GM04503 (cell line): ENCODE measurements around the gene ATP2A2.
"Not testable (repeated sequence)": the region's sequence is repeated elsewhere in the genome, so short reads cannot be mapped to it uniquely, and the experiment has no call there.

Source experiments
- DNase-seq: peaks from one replicate; pipeline ENCODE4 v3.0.0-alpha.2; 2012; ENCODE audit warnings: low read depth

The ATP2A2 gene

DNA sequence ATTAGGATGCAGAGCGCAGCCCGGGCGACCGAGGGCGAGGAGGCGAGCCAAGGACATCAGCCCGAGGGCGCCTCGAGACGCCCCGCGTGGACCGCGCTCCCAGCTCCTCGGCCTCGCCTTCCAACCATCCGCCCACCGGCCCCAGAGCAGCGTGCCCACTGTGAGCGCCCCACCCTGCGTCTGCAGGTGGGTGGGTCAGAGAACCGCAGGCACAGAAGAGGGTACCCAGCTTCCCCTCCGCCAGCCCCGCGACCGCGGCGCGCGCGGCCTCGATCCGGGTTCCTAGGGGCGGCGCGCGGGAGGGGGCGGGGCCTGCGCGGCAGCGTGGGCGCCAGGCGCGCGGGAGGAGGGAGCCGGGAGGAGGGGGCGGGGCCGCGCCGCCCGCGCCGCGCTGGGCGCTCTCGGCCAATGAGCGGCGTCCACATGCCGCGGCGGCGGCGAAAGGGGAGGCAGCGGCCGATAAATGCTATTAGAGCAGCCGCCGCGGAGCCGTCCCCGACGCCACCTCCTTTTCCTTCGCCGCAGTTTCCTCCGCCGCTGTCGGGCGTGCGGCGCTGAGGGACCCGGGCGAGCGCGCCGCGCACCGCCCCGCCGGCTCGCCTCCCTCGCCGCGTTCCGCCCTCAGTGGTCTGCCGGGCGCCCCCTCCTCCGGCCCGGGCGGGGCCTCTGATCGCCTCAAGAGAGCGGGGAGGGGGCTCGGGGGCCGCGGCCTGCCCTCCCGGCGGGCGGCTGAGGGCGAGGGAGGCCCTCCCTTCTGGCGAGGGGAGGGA, at the start of gene ATP2A2:
Gene ATP2A2 (plus strand): TSS at position 469 of the 770 bp plus-strand sequence. CDS start 543 bp downstream, outside the sequence.
- no peak for DNase-seq

DNA sequence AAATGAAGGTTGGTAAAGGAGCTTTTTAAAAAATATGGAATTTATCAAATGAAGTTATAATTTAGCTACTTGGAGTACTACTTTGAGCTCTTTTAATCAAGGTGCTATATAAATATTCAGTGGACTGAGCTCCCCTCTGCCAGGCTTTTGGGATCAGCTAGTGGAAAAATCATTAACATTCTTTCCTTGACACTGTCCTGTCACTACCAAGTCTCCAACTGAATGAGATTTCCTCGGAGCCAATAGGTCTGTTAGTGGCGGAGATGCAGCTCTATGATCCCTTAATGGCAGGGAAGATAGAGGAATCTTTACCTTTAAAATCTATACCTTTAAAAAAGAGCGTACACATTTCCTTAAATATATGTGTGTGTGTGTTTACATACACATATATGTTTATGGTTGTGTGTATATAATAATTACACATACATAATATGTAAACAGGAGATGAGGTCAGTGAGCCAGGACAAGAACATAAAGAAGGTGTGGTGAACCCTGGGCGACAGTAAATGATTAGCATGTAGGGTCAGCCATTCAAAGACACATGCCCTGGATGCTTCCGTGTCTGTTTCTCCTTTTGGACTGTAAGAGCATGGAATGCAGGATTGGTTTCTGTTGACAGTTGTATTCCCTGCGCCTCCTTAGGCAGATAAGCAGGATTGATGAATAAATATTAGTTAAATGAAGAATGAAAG, 47.7 kb upstream of the ATP2A2 start:
- no peak for DNase-seq

DNA sequence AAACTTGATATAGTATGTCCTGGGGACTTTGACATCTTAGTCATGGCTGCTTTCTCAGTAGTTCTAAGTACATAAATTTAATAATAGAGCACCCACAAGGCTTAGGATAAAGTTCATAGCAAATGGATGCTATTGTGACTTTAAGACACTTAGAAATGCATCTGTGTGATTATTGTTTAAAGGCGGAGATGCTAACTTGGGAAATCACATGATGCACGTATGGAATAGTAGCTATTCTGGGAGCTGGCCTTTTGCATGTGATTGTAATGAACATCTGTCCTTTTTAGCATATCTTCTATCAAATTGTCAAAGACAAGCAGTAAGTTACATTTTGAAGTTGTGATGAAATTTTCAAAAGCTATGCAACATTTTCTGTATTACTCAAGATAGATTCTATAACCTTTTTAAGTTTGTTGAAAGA, 46.7 kb upstream of the ATP2A2 start:
- DNase-seq = no peak

DNA sequence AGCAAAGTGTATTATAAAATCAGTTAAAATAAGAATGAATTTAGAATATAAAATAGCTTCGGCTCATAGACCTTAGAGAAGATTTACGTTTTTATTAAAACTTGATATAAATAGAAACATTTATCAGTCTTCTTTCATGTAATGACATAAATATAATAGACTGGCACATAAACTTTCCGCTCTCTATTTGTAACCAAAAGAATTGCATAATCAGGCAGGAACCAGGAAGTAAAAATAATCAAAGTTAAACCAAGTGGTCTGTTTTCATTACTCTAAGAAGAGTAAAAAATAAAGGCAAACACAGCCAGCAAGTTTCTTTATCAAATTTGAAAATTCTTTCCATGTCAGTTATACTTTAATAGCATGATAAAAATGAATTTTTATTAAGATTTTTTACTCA, 46.3 kb upstream of the ATP2A2 start:
- DNase-seq = no peak

DNA sequence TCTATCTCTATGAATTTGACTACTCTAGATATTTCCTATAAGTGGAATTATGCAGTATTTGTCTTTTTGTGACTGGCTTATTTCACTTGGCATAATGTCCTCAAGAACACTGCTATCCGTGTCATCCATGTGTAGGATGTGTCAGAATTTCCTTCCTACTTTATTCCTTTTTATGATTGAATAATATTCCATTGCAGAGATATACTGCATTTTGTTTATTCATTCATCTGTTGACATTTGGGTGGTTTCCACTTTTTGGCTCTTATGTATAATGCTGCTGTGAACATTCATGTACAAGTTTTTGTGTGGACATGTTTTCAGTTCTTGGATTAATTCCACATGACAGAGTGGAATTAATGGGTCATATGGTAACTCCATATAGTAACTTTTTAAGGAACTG, 45.7 kb upstream of the ATP2A2 start:
- no peak for DNase-seq

DNA sequence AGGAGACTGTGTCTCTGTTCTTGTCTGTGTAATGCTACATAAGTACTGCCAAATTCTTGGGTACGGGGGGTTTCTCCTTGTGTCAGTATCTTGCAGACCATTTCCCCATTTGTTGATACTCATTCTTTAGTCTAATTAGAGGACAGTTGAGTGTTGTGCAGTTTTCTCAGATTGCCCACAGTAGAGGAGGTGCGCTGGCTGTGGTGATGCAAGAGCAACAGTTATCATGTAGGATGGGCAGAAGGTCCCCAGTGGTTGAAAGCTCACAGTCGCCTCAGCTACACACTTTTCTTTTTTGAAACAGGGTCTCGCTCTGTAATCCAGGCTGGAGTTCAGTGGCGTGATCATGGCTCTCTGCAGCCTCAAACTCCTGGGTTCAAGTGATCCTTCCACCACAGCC, 37.8 kb upstream of the ATP2A2 start:
- no peak for DNase-seq

DNA sequence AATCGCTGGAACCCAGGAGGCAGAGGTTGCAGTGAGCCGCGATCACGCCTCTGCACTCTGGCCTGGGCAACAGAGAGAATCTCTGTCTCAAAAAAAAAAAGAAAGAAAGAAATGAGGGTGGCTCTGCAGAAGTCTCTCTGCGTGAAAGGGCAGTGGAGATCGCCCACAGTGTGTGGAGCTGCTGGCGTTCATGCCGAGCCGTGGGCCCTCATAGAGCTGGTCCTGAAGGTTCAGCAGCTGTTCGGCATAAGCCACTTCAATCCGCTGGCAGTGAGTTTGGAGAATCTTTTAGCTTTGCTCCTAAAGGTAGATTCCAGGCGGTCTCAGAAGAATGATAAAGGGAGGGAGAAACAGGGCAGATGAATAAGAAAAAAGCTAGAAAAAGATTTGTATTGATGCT, 36.7 kb upstream of the ATP2A2 start:
- DNase-seq = no peak

DNA sequence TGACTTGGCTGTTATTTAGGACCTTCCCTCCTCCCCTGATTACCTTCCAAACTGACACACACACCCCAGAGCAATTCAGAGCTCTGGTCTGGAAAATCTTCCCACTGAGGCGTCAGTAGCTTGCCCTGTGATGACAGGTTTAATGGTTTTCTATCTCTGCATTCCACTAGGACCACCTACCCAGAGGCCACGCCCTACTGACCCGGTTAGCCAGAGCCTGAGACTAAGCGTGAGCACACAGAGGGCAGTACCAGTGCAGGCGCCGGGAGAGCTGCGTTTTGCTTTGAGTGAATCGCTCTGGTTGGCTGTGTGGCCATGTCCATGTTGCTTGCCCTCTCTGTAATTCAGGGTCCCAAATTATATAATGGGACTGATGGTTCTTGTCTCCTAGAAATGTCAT, 36.2 kb upstream of the ATP2A2 start:
- DNase-seq = no peak

DNA sequence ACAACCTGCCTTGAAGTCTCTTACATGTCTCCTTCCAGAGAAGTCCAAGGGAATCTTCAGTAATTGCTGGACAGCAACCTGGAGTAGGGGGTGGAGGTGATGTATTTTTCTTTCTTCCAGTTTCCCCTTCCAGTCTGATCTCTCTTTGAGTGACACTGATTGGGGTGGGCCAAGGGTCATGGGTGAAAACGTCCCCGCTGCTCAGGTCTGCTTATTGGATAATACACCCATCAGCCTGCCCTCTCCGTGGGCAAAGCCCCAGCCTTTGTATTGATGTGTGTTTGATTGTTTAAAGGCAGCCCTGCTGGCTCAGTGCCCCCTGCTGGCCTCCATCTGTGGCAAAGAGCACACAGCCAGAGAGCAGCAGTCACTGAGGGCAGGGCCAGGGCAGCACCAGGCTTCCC, 35.7 kb upstream of the ATP2A2 start:
- DNase-seq = no peak

DNA sequence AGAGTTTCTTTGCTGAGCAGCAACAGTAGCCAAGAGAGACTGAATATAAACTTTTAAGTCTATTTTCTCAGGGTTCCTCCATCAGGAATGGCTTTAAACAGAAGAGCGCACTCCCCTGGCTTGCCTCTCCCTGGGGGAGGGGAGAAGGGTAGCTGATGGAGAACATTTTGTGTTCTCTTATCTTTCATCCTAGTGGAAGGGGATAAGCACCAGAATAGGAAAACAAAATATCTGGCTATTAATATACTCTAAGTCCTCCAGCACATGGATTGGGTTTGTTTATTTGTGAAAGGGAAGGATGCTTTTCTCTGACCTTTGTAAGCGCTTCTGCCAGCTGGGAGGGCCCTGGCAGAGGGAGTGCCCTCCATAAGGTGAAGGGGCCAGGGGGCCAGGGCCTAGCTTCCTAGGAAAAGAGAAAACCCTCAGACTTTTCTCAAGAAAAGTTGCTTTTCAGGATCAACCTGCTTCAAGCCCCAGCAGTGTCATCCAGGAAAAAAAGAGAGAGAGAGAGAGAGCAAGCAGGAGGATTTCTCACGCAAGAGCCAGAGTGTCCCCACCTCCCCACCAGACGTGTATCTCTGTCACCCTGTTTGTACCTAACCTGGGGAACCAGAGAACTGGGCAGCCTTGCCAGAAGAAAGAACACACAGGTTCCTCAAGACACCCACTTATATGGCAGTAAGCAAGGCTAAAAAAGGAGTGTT, 34.3 kb upstream of the ATP2A2 start:
- no peak for DNase-seq

DNA sequence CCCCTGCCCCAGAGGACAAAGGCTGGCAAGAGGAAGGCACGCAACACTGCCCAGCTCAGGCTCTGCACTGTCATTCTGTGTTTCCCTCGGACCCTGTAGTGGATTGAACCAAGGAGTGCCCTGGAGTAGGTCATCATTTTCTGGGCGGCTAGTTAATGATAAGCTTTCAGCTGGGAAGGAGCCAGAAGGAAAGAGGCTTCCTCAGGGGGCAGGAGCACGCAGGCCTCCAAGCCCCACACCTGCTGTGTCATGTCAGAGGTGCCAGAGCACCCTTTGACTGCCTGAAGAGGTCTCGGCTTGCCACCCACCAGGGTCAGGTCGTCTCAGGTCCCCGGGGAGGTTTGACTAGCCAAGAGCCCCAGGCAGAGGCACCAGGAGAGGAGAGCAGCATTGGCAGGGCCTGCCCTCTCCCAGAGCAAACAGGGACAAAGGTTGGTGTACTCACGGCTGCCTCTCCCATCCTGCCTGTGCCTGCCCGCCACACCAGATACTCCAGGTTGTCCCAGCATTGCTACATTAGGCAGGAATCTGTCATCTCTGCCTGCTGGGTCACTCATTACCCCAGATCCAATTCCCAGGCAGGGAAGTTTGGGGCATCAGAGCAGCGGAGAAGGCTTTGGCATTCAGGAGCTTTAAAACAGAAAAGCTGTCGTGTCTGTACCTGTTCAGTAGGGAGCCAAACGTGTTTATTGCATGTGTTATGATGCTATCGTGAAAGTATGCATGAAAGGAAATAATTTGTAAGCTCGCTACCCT, 33.5 kb upstream of the ATP2A2 start:
- no peak for DNase-seq

DNA sequence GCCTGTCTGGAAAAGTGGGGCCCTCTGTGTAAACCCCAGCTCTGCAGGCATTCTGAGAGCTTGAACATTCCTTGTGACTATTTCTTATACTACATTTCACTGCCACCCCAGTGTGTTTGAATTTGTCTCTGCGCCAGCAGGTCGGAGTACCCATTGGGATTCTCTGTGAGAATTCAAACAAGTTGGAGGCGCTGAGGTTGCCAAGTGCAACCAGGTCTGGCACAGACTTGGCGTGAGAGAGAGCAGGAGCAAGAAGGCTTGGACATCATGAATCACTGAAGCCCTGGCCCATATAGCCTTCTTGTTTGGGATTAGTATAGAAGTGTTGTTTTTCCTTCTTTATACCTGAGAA, 33.0 kb upstream of the ATP2A2 start:
- DNase-seq = no peak

DNA sequence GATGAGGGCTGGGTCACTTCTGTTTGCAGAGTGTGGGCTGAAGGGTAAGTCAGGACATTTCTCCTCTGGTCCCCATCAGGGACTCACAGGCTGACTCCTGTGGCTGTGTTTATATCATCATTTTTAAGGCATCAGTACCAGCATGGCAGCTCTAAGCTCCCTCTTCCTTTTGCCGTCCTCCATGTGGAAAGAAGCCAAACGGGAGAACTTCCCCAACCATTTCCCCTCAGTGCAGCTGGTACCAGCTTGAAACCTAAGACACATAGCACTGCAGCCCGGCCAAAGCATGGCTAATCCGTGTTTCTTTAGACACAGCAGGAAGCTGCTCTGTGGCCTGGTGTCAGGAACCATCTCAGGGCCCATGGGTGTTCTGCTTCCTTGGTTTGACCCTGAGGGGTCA, 31.9 kb upstream of the ATP2A2 start:
- DNase-seq = no peak

DNA sequence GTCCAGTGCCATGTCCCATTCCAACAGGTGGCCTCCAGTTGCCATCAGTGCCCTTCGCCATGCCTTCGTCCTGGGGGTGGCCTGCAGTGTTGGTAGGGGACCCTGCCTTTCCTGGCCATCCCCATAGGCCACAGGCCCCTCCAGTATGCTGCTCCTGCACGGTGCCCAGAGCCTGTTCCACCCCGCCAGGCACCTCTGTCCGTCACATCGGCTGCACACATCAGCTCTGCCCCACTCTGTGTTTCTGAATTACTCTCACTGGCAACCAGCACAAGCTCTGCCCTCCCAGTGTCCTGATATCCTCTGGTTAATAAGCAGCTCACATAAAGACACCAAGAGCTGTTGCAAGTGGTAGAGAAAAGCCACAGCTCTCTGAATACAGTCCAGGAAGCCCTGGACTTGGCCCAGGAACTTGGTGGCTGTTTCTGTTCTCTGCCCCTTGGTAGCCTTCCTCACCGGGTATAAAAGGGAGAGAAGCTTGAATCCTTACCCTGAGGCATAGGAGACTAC, 31.3 kb upstream of the ATP2A2 start:
- no peak for DNase-seq

DNA sequence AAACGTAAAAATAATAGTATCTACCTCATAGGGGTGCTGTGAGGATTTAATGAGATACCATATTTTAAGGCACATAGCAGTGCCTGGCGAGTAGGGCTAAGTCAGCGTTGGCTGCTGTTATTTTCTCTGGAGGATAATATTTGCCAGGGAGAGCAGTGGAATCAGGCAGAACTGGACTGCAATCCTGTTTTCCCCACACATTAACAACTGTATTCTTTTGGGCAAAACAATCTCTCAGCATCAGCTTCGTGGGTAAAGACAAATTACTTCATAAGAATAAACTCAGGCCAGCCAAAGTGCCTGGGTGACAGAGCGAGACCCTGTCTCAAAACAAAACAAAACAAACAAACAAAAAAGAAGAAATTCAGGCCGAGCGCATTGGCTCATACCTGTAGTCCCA, 29.7 kb upstream of the ATP2A2 start:
- DNase-seq = no peak

DNA sequence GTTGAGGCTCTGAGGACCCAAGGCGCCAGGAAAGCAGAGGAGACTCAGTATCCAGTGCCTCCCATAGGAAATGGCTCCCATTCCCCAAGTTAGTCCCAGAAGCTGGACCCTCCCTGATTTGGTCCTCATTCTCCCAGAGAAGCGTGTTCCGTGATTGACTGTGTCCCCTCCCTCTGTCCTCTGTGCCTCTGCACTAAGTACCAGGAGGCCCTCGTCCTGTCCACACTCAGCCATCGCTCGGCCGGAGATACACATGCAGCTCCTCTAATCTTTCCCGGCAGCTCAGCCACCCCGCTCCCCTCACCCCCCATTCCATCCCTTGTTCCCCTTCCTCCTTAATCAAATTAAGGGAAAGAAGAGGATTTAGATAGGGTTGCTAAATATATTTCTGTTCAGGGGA, 28.3 kb upstream of the ATP2A2 start:
- DNase-seq = no peak

DNA sequence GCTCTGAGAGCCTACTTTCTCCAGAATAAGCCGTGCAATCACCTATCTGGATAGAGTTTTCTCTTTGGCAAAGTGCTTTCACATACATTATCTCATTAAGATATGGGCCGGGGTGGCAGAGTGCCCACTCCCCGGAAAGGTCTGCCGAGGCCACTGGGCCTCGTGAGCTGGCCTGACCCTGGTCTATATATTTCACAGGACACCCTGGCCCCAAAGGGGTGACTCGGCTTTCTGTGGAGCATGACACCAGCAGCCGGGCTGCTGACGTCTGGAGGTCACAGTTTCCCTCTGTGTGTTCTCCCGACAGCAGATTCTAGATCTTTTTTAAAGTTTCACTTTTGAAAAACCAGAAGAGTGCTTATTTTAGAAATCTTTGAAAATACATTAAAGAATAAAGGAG, 27.9 kb upstream of the ATP2A2 start:
- no peak for DNase-seq

DNA sequence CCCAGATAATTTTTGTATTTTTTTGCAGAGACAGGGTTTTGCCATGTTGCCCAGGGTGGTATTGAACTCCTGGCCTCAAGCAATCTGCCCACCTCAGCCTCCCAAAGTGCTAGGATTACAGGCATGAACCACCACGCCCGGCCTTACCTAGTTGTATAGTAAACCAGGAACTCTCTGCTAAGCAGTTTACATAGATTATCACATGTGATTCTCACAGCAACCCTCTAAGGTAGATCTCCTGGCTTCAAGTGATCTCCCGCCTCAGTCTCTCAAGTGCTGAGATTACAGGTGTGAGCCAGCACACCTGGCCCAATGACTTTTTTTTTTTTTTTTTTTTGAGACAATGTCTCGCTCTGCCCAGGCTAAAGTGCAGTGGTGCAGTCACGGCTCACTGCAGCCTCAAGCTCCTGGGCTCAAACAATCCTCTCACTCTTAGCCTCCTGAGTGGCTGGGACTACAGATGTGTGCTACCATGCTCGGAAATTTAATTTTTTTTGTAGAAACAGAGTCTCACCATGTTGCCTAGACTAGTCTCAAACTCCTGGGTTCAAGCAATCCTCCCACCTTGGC, 26.0 kb upstream of the ATP2A2 start:
- no peak for DNase-seq

DNA sequence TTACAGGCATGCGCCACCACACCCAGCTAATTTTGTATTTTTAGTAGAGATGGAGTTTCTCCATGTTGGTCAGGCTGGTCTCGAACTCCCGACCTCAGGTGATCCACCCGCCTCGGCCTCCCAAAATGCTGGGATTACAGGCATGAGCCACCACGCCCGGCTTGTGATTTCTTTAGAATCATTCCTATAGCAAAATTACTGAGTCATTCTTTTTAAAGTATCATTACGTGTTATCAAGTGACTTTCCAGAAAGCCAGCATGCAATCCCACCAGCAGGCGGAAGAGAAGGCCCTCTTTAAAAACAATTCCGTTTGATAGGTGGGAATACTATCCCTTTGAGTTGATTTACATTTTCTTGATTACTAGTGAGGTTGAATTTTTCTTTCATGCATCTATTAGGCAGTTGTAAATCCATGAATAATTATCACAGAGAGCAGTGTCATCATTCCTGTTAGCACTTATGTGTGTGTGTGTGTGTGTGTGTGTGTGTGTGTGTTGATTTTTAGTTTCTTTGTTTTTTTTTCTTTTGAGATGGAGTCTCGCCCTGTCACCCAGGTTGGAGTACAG, 25.1 kb upstream of the ATP2A2 start:
- not testable (repeated sequence) for DNase-seq

DNA sequence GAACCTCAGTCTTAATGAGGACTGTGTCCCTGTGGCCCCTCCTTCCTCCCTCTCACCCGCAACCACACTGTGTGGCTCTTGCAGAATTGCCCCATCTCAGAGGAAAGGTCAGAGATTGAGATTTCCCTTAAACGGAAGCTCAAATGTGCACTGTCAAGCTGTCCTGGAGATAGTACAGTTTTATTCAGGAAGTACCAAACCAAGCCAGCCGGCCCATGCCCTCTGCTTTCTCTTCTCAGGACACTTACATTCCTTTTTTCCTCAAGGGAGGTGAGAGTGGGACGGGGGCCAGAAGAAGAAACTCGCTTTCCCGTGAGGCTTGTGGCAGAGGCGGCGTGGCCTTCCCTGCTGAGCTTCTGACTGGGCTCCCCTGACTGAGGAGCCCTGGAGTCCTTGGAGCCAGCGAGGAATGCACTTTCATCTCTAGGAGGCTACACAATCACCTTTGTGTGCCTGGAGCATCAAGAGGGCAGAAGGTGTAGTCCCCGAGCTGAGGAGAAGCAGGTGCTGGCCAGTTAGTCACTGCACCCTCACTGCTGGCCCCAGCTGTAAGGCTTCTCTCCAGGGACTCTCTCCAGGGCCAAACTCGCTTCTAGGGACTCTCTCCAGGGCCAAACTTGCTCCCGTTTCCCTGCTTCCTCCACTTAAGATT, 24.1 kb upstream of the ATP2A2 start:
- DNase-seq = no peak

DNA sequence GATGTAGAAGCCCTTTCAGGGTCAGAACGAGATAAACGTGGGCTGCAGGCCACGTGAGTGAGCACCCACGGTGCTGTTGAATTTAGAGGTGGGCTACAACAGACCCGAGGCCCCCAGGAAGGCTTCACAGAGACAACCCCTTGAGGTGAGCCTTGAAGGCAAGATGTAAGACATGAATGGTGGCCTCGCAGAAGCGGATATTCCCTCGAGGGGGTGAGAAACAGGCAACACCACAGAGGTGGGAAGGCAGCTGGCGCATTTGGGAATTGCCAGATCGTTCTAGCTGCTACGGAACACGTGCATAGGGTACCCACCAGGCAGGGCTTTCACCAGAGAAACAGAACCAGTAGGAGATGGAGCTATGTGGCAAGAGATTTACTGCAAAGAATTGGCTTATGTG, 22.6 kb upstream of the ATP2A2 start:
- DNase-seq = no peak
